ENCODE measurements around the gene AXIN2. TPM values are rescaled to one million over a fixed set of nuclear protein-coding genes. Genes with fewer than 3 reads are reported as not detected.

The AXIN2 gene
- total and polyA plus RNA-seq, 9 donors: 17.2 to 75.7 (median 26.9) TPM

- DNase-seq: no peak
Observed at GRCh38 chr17:65523853-65524664, 37.4 kb downstream of the AXIN2 start.

GRCh38 chr17:65523411-65523810, 38.0 kb downstream of the AXIN2 start:
- 59 to 81% (median 62%) methylated on average over 1 of the region's 1 CpG for WGBS, 3 donors
- no peak overlapping the region for H3K27ac ChIP-seq
- intact Hi-C loops (cut with DNase I): no loop called here
- no peak for DNase-seq
- H3K36me3 ChIP-seq: no peaks in the 10 kb centered on the region
- H3K9me3 ChIP-seq: no peaks in the 10 kb centered on the region
- H3K4me1 ChIP-seq (ENCODE audit: insufficient read depth): peaks cover 5% of the 10 kb centered on the region
- no peaks in the 10 kb centered on the region for H3K27me3 ChIP-seq
- H3K4me3 ChIP-seq: no peak overlapping the region
- no peak for TF ChIP-seq EP300 (IDR thresholded peaks at IDR 0.05)
- TF ChIP-seq POLR2A (IDR thresholded peaks at IDR 0.05): no peak
- no peak for TF ChIP-seq CTCF (IDR thresholded peaks at IDR 0.05)

More at GRCh38 chr17:65523853-65524664, 37.4 kb downstream of the AXIN2 start:
- H3K4me1 ChIP-seq (ENCODE audit: insufficient read depth): peaks cover 5% of the 10 kb centered on the region
- 56 to 68% (median 63%) methylated on average over 16 of the region's 16 CpGs for WGBS, 3 donors
- TF ChIP-seq POLR2A (IDR thresholded peaks at IDR 0.05) (no peak), CTCF (IDR thresholded peaks at IDR 0.05) (no peak), EP300 (IDR thresholded peaks at IDR 0.05) (no peak)
- no peak overlapping the region for H3K4me3 ChIP-seq
- no peaks in the 10 kb centered on the region for H3K9me3 ChIP-seq
- intact Hi-C loops (cut with DNase I): no loop called here
- no peak overlapping the region for H3K27ac ChIP-seq
- no peaks in the 10 kb centered on the region for H3K27me3 ChIP-seq
- H3K36me3 ChIP-seq: no peaks in the 10 kb centered on the region

GRCh38 chr17:65522751-65523404, 38.6 kb downstream of the AXIN2 start:
- intact Hi-C loops (cut with DNase I): no loop called here
- H3K27me3 ChIP-seq: no peaks in the 10 kb centered on the region
- peaks cover 5% of the 10 kb centered on the region for H3K4me1 ChIP-seq (ENCODE audit: insufficient read depth)
- no peak overlapping the region for H3K27ac ChIP-seq
- H3K36me3 ChIP-seq: no peaks in the 10 kb centered on the region
- DNase-seq: no peak
- no peaks in the 10 kb centered on the region for H3K9me3 ChIP-seq
- H3K4me3 ChIP-seq: no peak overlapping the region
- 93 to 94% (median 94%) methylated on average over 14 of the region's 14 CpGs for WGBS, 3 donors
- TF ChIP-seq EP300 (IDR thresholded peaks at IDR 0.05) (no peak), POLR2A (IDR thresholded peaks at IDR 0.05) (no peak), CTCF (IDR thresholded peaks at IDR 0.05) (no peak)

GRCh38 chr17:65519462-65519861, 42.0 kb downstream of the AXIN2 start:
- 67 to 77% (median 71%) methylated on average over 3 of the region's 3 CpGs for WGBS, 3 donors
- intact Hi-C loops (cut with DNase I): no loop called here

More at GRCh38 chr17:65519462-65519861, 42.0 kb downstream of the AXIN2 start:
- Histone ChIP-seq H3K27me3 (no peaks in the 10 kb centered on the region), H3K27ac (no peak overlapping the region), H3K4me1 (ENCODE audit: insufficient read depth) (peaks cover 10% of the 10 kb centered on the region), H3K4me3 (no peak overlapping the region), H3K9me3 (no peaks in the 10 kb centered on the region), H3K36me3 (no peaks in the 10 kb centered on the region)
- TF ChIP-seq CTCF (IDR thresholded peaks at IDR 0.05): no peak
- no peak for TF ChIP-seq POLR2A (IDR thresholded peaks at IDR 0.05)
- no peak for TF ChIP-seq EP300 (IDR thresholded peaks at IDR 0.05)
- DNase-seq: no peak

Measured in ovary (tissue), 9 donors.